ENCODE results near the gene NOSTRIN. TPM values are rescaled to one million over a fixed set of nuclear protein-coding genes. Genes with fewer than 3 reads are reported as not detected.

The NOSTRIN gene
- total RNA-seq, 1 donor from 2014 or later, result 14.7 TPM

DNA sequence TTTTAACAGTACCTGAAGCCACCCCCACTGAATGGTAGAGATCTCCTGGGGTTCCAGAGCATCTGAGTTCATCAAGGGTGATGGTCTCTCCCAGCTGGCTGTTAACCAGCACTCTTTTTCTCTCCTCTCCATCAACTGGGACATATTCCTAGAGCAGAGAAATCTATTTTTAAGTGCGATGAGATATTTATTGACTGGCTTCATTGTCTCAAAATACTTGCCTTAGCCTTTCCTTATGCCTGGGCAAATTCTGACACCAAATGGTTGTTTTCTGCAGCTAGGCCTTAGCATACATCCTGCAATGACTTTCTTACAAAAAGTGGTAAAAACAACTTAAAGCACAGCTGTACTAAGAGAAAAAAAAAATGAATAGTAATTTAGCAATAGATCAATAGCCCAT lies 19.6 kb downstream of the NOSTRIN start:
- no peak overlapping the region for H3K27ac ChIP-seq (replicated peaks)
- no peaks in the 10 kb centered on the region for H3K27me3 ChIP-seq (ENCODE audit: low read depth)
- intact Hi-C loops (cut with micrococcal nuclease), result no loop called here
- no peak overlapping the region for H3K4me3 ChIP-seq
- TF ChIP-seq CTCF (IDR thresholded peaks at IDR 0.05; ENCODE audit: borderline replicate concordance), result no peak
- peaks cover 11% of the 10 kb centered on the region for H3K36me3 ChIP-seq
- no peaks in the 10 kb centered on the region for H3K9me3 ChIP-seq (replicated peaks)
- no peak for DNase-seq
- H3K4me1 ChIP-seq, result peaks cover 33% of the 10 kb centered on the region

DNA sequence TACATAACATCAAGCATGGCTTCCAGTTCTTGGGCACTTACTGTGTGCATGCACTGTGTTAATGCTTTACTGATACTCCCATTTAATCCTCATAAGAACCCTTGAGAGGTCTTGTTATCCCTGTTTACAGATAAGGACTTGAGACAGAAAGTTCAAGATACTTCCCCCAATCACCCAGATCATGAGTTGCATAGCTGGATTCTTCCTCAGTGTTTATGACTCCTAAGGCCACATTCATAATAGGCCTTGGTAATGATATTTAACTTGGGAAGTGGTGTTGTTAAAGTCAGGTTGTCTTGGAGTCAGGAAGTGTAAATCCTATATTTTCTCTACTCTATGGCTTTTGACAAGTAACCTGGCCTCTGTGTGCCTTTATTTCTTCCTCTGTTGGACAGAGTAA lies 22.7 kb downstream of the NOSTRIN start:
- H3K36me3 ChIP-seq, result peaks cover 29% of the 10 kb centered on the region
- DNase-seq, result no peak
- intact Hi-C loops (cut with micrococcal nuclease), result no loop called here
- no peaks in the 10 kb centered on the region for H3K27me3 ChIP-seq (ENCODE audit: low read depth)
- H3K27ac ChIP-seq (replicated peaks), result no peak overlapping the region
- no peak overlapping the region for H3K4me3 ChIP-seq
- H3K9me3 ChIP-seq (replicated peaks), result no peaks in the 10 kb centered on the region
- TF ChIP-seq CTCF (IDR thresholded peaks at IDR 0.05; ENCODE audit: borderline replicate concordance), result no peak
- peaks cover 3% of the 10 kb centered on the region for H3K4me1 ChIP-seq

- Histone ChIP-seq H3K27ac (replicated peaks) (no peak overlapping the region), H3K4me1 (no peaks in the 10 kb centered on the region), H3K36me3 (peaks cover 72% of the 10 kb centered on the region), H3K9me3 (replicated peaks) (peaks cover 8% of the 10 kb centered on the region), H3K27me3 (ENCODE audit: low read depth) (no peaks in the 10 kb centered on the region), H3K4me3 (no peak overlapping the region)
- intact Hi-C loops (cut with micrococcal nuclease), result no loop called here
- no peak for TF ChIP-seq CTCF (IDR thresholded peaks at IDR 0.05; ENCODE audit: borderline replicate concordance)
- DNase-seq, result no peak
These were observed 28.5 kb downstream of the NOSTRIN start for GRCh38 chr2:168830958-168831357.

DNA sequence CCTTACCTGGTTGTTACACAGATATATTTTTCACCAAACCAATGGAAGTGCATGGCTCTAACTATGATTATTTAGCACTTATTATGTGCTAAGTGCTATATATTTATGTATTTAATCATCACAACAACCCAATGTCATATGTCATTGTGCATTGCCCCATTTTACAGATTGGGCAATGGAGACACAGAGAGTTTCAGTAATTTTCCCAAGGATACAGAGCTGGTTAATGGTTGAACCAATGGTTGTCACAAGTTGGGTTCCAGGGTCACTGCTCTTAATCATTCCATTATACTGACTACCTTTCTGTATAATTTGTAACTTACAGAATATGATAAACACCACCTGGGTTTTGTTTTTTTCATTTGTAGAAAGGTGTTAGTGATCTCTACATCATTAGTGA lies 29.2 kb downstream of the NOSTRIN start:
- Histone ChIP-seq H3K36me3 (peaks cover 78% of the 10 kb centered on the region), H3K9me3 (replicated peaks) (peaks cover 8% of the 10 kb centered on the region), H3K27ac (replicated peaks) (no peak overlapping the region), H3K4me3 (no peak overlapping the region), H3K27me3 (ENCODE audit: low read depth) (no peaks in the 10 kb centered on the region), H3K4me1 (no peaks in the 10 kb centered on the region)
- DNase-seq, result no peak
- TF ChIP-seq CTCF (IDR thresholded peaks at IDR 0.05; ENCODE audit: borderline replicate concordance), result no peak
- intact Hi-C loops (cut with micrococcal nuclease), result no loop called here

GRCh38 chr2:168835969-168836368 lies 33.5 kb downstream of the NOSTRIN start:
- intact Hi-C loops (cut with micrococcal nuclease), result no loop called here
- Histone ChIP-seq H3K27me3 (ENCODE audit: low read depth) (no peaks in the 10 kb centered on the region), H3K4me1 (no peaks in the 10 kb centered on the region), H3K9me3 (replicated peaks) (peaks cover 3% of the 10 kb centered on the region), H3K27ac (replicated peaks) (no peak overlapping the region), H3K4me3 (no peak overlapping the region), H3K36me3 (peaks cover 65% of the 10 kb centered on the region)
- TF ChIP-seq CTCF (IDR thresholded peaks at IDR 0.05; ENCODE audit: borderline replicate concordance), result no peak
- no peak for DNase-seq

DNA sequence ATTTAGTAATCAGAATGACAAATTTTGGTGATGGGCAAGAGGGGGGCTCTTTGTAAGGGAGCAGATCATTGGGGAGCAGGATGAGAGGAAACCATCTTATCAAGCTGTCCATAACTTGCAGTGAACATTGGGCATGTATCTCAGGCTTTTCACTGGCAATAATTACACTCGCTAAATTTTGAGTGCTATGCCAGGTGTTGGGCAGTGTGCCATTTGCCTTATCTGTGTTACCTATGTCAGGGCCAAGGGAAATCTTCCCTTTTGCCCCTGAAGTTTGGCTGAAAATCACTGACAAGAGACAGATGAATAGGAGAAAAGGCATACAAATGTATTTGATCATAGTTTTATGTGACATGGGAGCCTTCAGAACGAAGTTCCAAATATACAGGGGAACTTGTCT lies 39.0 kb downstream of the NOSTRIN start:
- no peak overlapping the region for H3K27ac ChIP-seq (replicated peaks)
- no peak for DNase-seq
- peaks cover 30% of the 10 kb centered on the region for H3K36me3 ChIP-seq
- TF ChIP-seq CTCF (IDR thresholded peaks at IDR 0.05; ENCODE audit: borderline replicate concordance), result no peak
- no peaks in the 10 kb centered on the region for H3K4me1 ChIP-seq
- no peaks in the 10 kb centered on the region for H3K9me3 ChIP-seq (replicated peaks)
- intact Hi-C loops (cut with micrococcal nuclease), result no loop called here
- H3K4me3 ChIP-seq, result no peak overlapping the region
- no peaks in the 10 kb centered on the region for H3K27me3 ChIP-seq (ENCODE audit: low read depth)
